ENCODE data around the gene MGST2.

MGST2 gene

DNA sequence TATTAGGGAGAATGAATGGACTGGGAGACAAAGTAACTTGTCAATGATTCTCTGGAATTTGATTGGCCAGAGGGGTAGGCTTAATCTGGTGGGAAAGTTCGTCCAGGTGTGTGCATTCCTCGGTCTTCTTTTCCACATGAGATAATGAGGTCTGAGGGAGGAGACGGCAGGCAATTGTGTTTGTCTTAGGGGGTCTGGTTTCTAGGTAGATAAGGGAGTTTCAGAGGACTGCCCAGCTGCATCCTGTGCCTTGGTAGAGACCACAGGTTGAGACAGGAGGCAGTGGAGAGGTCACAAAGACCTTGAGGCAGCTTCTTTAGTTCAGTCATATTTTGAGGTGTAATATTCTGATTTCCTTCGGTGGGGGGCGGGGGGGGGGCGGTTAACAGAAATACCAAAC lies 4.3 kb downstream of the MGST2 start (continued):
- TF ChIP-seq, protein P1, sequence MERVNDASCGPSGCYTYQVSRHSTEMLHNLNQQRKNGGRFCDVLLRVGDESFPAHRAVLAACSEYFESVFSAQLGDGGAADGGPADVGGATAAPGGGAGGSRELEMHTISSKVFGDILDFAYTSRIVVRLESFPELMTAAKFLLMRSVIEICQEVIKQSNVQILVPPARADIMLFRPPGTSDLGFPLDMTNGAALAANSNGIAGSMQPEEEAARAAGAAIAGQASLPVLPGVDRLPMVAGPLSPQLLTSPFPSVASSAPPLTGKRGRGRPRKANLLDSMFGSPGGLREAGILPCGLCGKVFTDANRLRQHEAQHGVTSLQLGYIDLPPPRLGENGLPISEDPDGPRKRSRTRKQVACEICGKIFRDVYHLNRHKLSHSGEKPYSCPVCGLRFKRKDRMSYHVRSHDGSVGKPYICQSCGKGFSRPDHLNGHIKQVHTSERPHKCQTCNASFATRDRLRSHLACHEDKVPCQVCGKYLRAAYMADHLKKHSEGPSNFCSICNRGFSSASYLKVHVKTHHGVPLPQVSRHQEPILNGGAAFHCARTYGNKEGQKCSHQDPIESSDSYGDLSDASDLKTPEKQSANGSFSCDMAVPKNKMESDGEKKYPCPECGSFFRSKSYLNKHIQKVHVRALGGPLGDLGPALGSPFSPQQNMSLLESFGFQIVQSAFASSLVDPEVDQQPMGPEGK (CRISPR knock-in tag; IDR thresholded peaks at IDR 0.05; ENCODE audit: borderline replicate concordance), result no peak

DNA sequence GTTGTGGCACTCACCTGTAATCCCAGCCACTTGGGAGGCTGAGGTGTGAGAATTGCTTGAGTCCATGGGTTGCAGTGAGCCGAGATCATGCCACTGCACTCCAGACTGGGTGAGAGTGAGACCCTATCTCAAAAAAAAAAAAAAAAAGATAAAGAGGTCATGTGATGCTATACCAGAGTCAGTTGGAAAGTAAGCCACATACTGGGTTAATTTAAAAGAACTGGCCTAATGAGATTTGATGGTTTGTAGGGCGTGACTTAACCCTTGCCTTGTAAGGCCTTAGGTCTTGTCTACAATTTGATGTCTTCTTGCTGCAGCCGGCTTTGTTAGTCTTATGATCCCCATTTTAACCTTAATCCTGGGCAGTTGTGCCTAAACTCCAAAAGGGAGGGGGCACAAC lies 5.2 kb downstream of the MGST2 start:
- ATAC-seq, result no peak

DNA sequence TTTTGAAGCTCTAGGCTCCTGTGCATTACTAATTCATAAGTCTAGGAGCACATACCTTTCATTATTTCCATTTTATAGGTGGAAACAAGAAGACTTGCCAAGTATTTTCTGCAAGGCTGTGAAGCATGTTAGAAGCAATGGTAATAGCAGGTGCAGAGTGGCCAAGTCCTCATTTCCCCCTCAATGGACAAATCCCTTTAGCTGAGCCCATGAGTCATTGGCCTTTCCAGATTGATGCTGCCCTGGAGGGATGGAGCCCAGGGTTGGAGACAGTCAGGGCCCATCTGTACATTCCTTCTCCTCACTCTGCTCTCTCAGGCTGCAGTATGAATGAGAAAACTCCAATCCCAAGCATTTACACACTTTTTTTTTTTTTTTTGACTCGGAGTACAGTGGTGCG lies 6.6 kb downstream of the MGST2 start:
- no peak for ATAC-seq
- TF ChIP-seq ZC3H10 (CRISPR knock-in tag; IDR thresholded peaks at IDR 0.05), result no peak
- TF ChIP-seq TOX (CRISPR knock-in tag; IDR thresholded peaks at IDR 0.05; ENCODE audit: borderline replicate concordance), result no peak
- TF ChIP-seq, protein P2, sequence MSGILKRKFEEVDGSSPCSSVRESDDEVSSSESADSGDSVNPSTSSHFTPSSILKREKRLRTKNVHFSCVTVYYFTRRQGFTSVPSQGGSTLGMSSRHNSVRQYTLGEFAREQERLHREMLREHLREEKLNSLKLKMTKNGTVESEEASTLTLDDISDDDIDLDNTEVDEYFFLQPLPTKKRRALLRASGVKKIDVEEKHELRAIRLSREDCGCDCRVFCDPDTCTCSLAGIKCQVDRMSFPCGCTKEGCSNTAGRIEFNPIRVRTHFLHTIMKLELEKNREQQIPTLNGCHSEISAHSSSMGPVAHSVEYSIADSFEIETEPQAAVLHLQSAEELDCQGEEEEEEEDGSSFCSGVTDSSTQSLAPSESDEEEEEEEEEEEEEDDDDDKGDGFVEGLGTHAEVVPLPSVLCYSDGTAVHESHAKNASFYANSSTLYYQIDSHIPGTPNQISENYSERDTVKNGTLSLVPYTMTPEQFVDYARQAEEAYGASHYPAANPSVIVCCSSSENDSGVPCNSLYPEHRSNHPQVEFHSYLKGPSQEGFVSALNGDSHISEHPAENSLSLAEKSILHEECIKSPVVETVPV (CRISPR knock-in tag; IDR thresholded peaks at IDR 0.05), result no peak
- TF ChIP-seq, protein P3, sequence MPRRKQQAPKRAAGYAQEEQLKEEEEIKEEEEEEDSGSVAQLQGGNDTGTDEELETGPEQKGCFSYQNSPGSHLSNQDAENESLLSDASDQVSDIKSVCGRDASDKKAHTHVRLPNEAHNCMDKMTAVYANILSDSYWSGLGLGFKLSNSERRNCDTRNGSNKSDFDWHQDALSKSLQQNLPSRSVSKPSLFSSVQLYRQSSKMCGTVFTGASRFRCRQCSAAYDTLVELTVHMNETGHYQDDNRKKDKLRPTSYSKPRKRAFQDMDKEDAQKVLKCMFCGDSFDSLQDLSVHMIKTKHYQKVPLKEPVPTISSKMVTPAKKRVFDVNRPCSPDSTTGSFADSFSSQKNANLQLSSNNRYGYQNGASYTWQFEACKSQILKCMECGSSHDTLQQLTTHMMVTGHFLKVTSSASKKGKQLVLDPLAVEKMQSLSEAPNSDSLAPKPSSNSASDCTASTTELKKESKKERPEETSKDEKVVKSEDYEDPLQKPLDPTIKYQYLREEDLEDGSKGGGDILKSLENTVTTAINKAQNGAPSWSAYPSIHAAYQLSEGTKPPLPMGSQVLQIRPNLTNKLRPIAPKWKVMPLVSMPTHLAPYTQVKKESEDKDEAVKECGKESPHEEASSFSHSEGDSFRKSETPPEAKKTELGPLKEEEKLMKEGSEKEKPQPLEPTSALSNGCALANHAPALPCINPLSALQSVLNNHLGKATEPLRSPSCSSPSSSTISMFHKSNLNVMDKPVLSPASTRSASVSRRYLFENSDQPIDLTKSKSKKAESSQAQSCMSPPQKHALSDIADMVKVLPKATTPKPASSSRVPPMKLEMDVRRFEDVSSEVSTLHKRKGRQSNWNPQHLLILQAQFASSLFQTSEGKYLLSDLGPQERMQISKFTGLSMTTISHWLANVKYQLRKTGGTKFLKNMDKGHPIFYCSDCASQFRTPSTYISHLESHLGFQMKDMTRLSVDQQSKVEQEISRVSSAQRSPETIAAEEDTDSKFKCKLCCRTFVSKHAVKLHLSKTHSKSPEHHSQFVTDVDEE (CRISPR knock-in tag; IDR thresholded peaks at IDR 0.05), result no peak
- no peak for TF ChIP-seq CSDC2 (CRISPR knock-in tag; IDR thresholded peaks at IDR 0.05)
- TF ChIP-seq ARNTL (CRISPR knock-in tag; IDR thresholded peaks at IDR 0.05; ENCODE audit: borderline replicate concordance, low read depth), result no peak
- no peak for TF ChIP-seq TCF4 (CRISPR knock-in tag; IDR thresholded peaks at IDR 0.05; ENCODE audit: borderline replicate concordance)
- TF ChIP-seq PPARA (CRISPR knock-in tag; IDR thresholded peaks at IDR 0.05; ENCODE audit: borderline replicate concordance), result no peak
- TF ChIP-seq, protein P4, sequence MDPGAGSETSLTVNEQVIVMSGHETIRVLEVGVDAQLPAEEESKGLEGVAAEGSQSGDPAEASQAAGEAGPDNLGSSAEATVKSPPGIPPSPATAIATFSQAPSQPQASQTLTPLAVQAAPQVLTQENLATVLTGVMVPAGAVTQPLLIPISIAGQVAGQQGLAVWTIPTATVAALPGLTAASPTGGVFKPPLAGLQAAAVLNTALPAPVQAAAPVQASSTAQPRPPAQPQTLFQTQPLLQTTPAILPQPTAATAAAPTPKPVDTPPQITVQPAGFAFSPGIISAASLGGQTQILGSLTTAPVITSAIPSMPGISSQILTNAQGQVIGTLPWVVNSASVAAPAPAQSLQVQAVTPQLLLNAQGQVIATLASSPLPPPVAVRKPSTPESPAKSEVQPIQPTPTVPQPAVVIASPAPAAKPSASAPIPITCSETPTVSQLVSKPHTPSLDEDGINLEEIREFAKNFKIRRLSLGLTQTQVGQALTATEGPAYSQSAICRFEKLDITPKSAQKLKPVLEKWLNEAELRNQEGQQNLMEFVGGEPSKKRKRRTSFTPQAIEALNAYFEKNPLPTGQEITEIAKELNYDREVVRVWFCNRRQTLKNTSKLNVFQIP (CRISPR knock-in tag; IDR thresholded peaks at IDR 0.05; ENCODE audit: borderline replicate concordance, low read depth), result no peak

More for the DNA sequence above, 5.2 kb downstream of the MGST2 start:
- TF ChIP-seq BACH2 (CRISPR knock-in tag; IDR thresholded peaks at IDR 0.05; ENCODE audit: borderline replicate concordance), result no peak
- TF ChIP-seq ISL1 (CRISPR knock-in tag; IDR thresholded peaks at IDR 0.05), result no peak
- TF ChIP-seq, protein P2 (CRISPR knock-in tag; IDR thresholded peaks at IDR 0.05), result no peak
- no peak for TF ChIP-seq RARB (CRISPR knock-in tag; IDR thresholded peaks at IDR 0.05)
- TF ChIP-seq, protein P4 (CRISPR knock-in tag; IDR thresholded peaks at IDR 0.05; ENCODE audit: borderline replicate concordance, low read depth), result no peak
- TF ChIP-seq ZC3H10 (CRISPR knock-in tag; IDR thresholded peaks at IDR 0.05), result no peak
- no peak for TF ChIP-seq ZFP3 (CRISPR knock-in tag; IDR thresholded peaks at IDR 0.05)
- TF ChIP-seq ARNTL (CRISPR knock-in tag; IDR thresholded peaks at IDR 0.05; ENCODE audit: borderline replicate concordance, low read depth), result no peak
- TF ChIP-seq TCF4 (CRISPR knock-in tag; IDR thresholded peaks at IDR 0.05; ENCODE audit: borderline replicate concordance), result no peak
- TF ChIP-seq ESRRG (CRISPR knock-in tag; IDR thresholded peaks at IDR 0.05), result no peak
- no peak for TF ChIP-seq TOX (CRISPR knock-in tag; IDR thresholded peaks at IDR 0.05; ENCODE audit: borderline replicate concordance)
- no peak for TF ChIP-seq PPARA (CRISPR knock-in tag; IDR thresholded peaks at IDR 0.05; ENCODE audit: borderline replicate concordance)
- TF ChIP-seq ZNF565 (CRISPR knock-in tag; conservative IDR thresholded peaks at IDR 0.05; ENCODE audit: low read depth), result no peak
- no peak for TF ChIP-seq ZNF70 (CRISPR knock-in tag; IDR thresholded peaks at IDR 0.05)
- TF ChIP-seq, protein P3 (CRISPR knock-in tag; IDR thresholded peaks at IDR 0.05), result no peak
- TF ChIP-seq OSR1 (CRISPR knock-in tag; IDR thresholded peaks at IDR 0.05), result no peak
- TF ChIP-seq, protein P1 (CRISPR knock-in tag; IDR thresholded peaks at IDR 0.05; ENCODE audit: borderline replicate concordance), result no peak
- no peak for TF ChIP-seq GLIS3 (CRISPR knock-in tag; IDR thresholded peaks at IDR 0.05)

Measured in SK-N-SH treated with all-trans-retinoic acid at 6 μM for 48 hours (cell line).